H1 (cell line): ENCODE results near the gene ARHGAP4. TPM values are rescaled to one million over a fixed set of nuclear protein-coding genes. Genes with fewer than 3 reads are reported as not detected.

Source experiments
- CTCF ChIA-PET: fragments of 300-600 bp; sonication (Branson Sonifier 250); formaldehyde crosslinking; loops from one replicate; lab custom pipeline; 2021; ENCODE audit not compliant: partially characterized antibody; lab: Charles Lee
- POLR2A ChIA-PET: fragments of 300-600 bp; sonication (Branson Sonifier 250); formaldehyde crosslinking; loops from one replicate; lab custom pipeline; 2021; ENCODE audit warnings: inconsistent platforms; ENCODE audit not compliant: partially characterized antibody; lab: Charles Lee
- DNase-seq, 2 experiments: peaks; one replicate each; pipeline versions ENCODE4 v3.0.0 to v3.0.0-alpha.2; 2010 to 2022; ENCODE audit warnings: low spot score in 2 of 2, low read depth in 1 of 2, mixed read lengths in 1 of 2
- FAIRE-seq: peaks from 2 replicates; lab custom pipeline; 2011; peaks lifted over from hg19 to GRCh38; lab: Jason Lieb, UNC
- H2AFZ ChIP-seq: 2 replicates; pipeline ENCODE4 v1.8.1; 2012; ENCODE audit warnings: low read length, inconsistent platforms
- H2AK5ac ChIP-seq: 2 replicates; pipeline ENCODE4 v1.6.1; 2013; ENCODE audit warnings: low read depth, low read length
- H2BK120ac ChIP-seq: replicated peaks from 2 replicates; pipeline ENCODE3; 2013; ENCODE audit warnings: low read depth, low read length, inconsistent platforms
- H2BK12ac ChIP-seq: 2 replicates; pipeline ENCODE4 v1.6.1; 2013; ENCODE audit warnings: low read depth, low read length
- H2BK15ac ChIP-seq: 2 replicates; pipeline ENCODE4 v1.6.1; 2013; ENCODE audit warnings: low read length
- H2BK20ac ChIP-seq: 2 replicates; pipeline ENCODE4 v1.6.1; 2013; ENCODE audit warnings: low read length
- H2BK5ac ChIP-seq: 2 replicates; pipeline ENCODE4 v1.6.1; 2013; ENCODE audit warnings: low read depth, low read length
- H3K14ac ChIP-seq: 2 replicates; pipeline ENCODE4 v1.6.1; 2013; ENCODE audit warnings: inconsistent platforms; ENCODE audit not compliant: insufficient read length
- H3K18ac ChIP-seq: 2 replicates; pipeline ENCODE4 v1.6.1; 2013; ENCODE audit warnings: low read length; ENCODE audit errors: extremely low read depth
- H3K23ac ChIP-seq: 2 replicates; pipeline ENCODE4 v1.6.1; 2013; ENCODE audit warnings: inconsistent platforms; ENCODE audit not compliant: insufficient read length
- H3K23me2 ChIP-seq: 2 replicates; pipeline ENCODE4 v1.6.1; 2013; ENCODE audit warnings: low read depth, low read length
- H3K27ac ChIP-seq: 2 replicates; pipeline ENCODE4 v1.6.1; 2011; ENCODE audit warnings: low read depth, low read length, inconsistent platforms
- H3K27me3 ChIP-seq, 4 experiments: replicated peaks in 1 of 4; 1 replicate in 1 of 4; 2 replicates in 3 of 4; pipeline versions ENCODE4 v1.6.1 to v1.8.1; 2011 to 2013; ENCODE audit warnings: low read length in 3 of 4, mild to moderate bottlenecking in 3 of 4, inconsistent platforms in 2 of 4, mixed read lengths in 2 of 4, moderate library complexity in 1 of 4; ENCODE audit not compliant: control insufficient read depth in 3 of 4, insufficient read depth in 3 of 4; ENCODE audit errors: extremely low read depth in 1 of 4
- H3K36me3 ChIP-seq, 4 experiments: 2 replicates each; pipeline versions ENCODE4 v1.6.1 to v1.8.1; 2011 to 2013; ENCODE audit warnings: mild to moderate bottlenecking in 4 of 4, low read length in 3 of 4, moderate library complexity in 2 of 4, control low read depth in 1 of 4, inconsistent platforms in 1 of 4; ENCODE audit not compliant: insufficient read depth in 4 of 4, control insufficient read depth in 2 of 4
- H3K4ac ChIP-seq: replicated peaks from 2 replicates; pipeline ENCODE3; 2013; ENCODE audit warnings: low read length, low read depth, mixed read lengths, inconsistent platforms; ENCODE audit not compliant: insufficient read length
- H3K4me1 ChIP-seq, 4 experiments: replicated peaks in 1 of 4; 1 replicate in 1 of 4; 2 replicates in 3 of 4; pipeline versions ENCODE4 v1.6.1 to v1.8.1; 2011 to 2013; ENCODE audit warnings: low read length in 3 of 4, inconsistent platforms in 2 of 4, mixed read lengths in 1 of 4; ENCODE audit not compliant: insufficient read depth in 4 of 4, control insufficient read depth in 3 of 4
- H3K4me2 ChIP-seq, 2 experiments: 2 replicates each; pipeline versions ENCODE4 v1.6.1 to v1.8.1; 2011 to 2013; ENCODE audit warnings: low read depth in 2 of 2, low read length in 2 of 2, control low read depth in 1 of 2, inconsistent platforms in 1 of 2, mild to moderate bottlenecking in 1 of 2; ENCODE audit not compliant: insufficient read depth in 1 of 2
- H3K4me3 ChIP-seq, 4 experiments: fragments of 200-600, 300-600 bp in 1 of 4; sonication (generic), shearing (Covaris generic), sonication (Bioruptor Twin) in 1 of 4; 2 replicates each; pipeline versions ENCODE4 v1.5.1 to v1.8.1; 2011 to 2016; ENCODE audit warnings: low read length in 4 of 4, low read depth in 3 of 4, control low read depth in 2 of 4, inconsistent platforms in 2 of 4, mild to moderate bottlenecking in 2 of 4, mixed read lengths in 1 of 4, moderate library complexity in 1 of 4; ENCODE audit not compliant: insufficient read depth in 2 of 4; ENCODE audit errors: extremely low read depth in 1 of 4
- H3K56ac ChIP-seq: replicated peaks from 2 replicates; pipeline ENCODE3; 2013; ENCODE audit warnings: low read depth, mild to moderate bottlenecking, mixed read lengths, low read length, inconsistent platforms; ENCODE audit not compliant: insufficient read length
- H3K79me1 ChIP-seq: 2 replicates; pipeline ENCODE4 v1.6.1; 2013; ENCODE audit warnings: low read depth, low read length, control low read depth
- H3K79me2 ChIP-seq, 2 experiments: 2 replicates each; pipeline versions ENCODE4 v1.6.1 to v1.8.1; 2012 to 2013; ENCODE audit warnings: low read length in 2 of 2, mild to moderate bottlenecking in 2 of 2, inconsistent platforms in 1 of 2; ENCODE audit not compliant: insufficient read depth in 2 of 2, control insufficient read depth in 1 of 2
- H3K9ac ChIP-seq, 4 experiments: replicated peaks in 1 of 4; 1 replicate in 1 of 4; 2 replicates in 3 of 4; pipeline versions ENCODE4 v1.6.1 to v1.8.1; 2011 to 2013; ENCODE audit warnings: low read depth in 3 of 4, low read length in 3 of 4, control low read depth in 2 of 4, mild to moderate bottlenecking in 2 of 4, moderate library complexity in 2 of 4, inconsistent platforms in 1 of 4; ENCODE audit errors: extremely low read depth in 1 of 4
- H3K9me3 ChIP-seq, 2 experiments: 2 replicates each; pipeline versions ENCODE4 v1.6.1 to v1.8.1; 2012 to 2013; ENCODE audit warnings: mild to moderate bottlenecking in 2 of 2, moderate library complexity in 2 of 2, control low read depth in 1 of 2, inconsistent platforms in 1 of 2, low read depth in 1 of 2, low read length in 1 of 2, mixed read lengths in 1 of 2; ENCODE audit not compliant: insufficient read depth in 2 of 2
- H4K20me1 ChIP-seq, 2 experiments: replicated peaks in 1 of 2; 2 replicates each; pipeline versions ENCODE3 to v1.8.1; 2011 to 2013; ENCODE audit warnings: inconsistent platforms in 2 of 2, low read length in 2 of 2, mild to moderate bottlenecking in 1 of 2; ENCODE audit not compliant: insufficient read depth in 2 of 2, control insufficient read depth in 1 of 2
- H4K5ac ChIP-seq: 2 replicates; pipeline ENCODE4 v1.6.1; 2013; ENCODE audit warnings: low read length, low read depth, mixed read lengths, inconsistent platforms; ENCODE audit not compliant: insufficient read length
- H4K8ac ChIP-seq: 2 replicates; pipeline ENCODE4 v1.8.0; 2013; ENCODE audit warnings: mild to moderate bottlenecking, moderate library complexity, low read length, inconsistent platforms; ENCODE audit not compliant: insufficient read depth; ENCODE audit errors: extremely low read depth
- H4K91ac ChIP-seq: replicated peaks from 2 replicates; pipeline ENCODE3; 2013; ENCODE audit warnings: low read length, mixed read lengths, inconsistent platforms; ENCODE audit not compliant: insufficient read length
- CBX8 ChIP-seq: fragments of 300-800, 300-1000 bp; sonication (generic); IDR thresholded peaks from 2 replicates; pipeline ENCODE4 v1.7.1; 2016; ENCODE audit warnings: low read depth, low read length, borderline replicate concordance
- CEBPB ChIP-seq: IDR thresholded peaks from 2 replicates; pipeline ENCODE4 v1.6.1; 2012; ENCODE audit warnings: low read depth, low read length
- CTBP2 ChIP-seq: IDR thresholded peaks from 2 replicates; pipeline ENCODE4 v1.7.0; 2011; ENCODE audit warnings: borderline replicate concordance, mild to moderate bottlenecking, moderate library complexity, mixed read lengths, low read length; ENCODE audit not compliant: insufficient read depth, insufficient read length
- EGR1 ChIP-seq: IDR thresholded peaks from 2 replicates; pipeline ENCODE4 v1.6.1; 2011; ENCODE audit warnings: low read depth, low read length, borderline replicate concordance
- HDAC6 ChIP-seq: IDR thresholded peaks from one replicate; pipeline ENCODE4 v1.7.1; 2012; ENCODE audit warnings: low read depth, mild to moderate bottlenecking, inconsistent platforms, low read length, moderate library complexity
- MAX ChIP-seq: IDR thresholded peaks from 2 replicates; pipeline ENCODE4 v1.6.1; 2012; ENCODE audit warnings: inconsistent platforms
- POLR2A ChIP-seq, 2 experiments: IDR thresholded peaks; 1 replicate in 1 of 2; 2 replicates in 1 of 2; pipeline ENCODE4 v1.6.1; 2011; ENCODE audit warnings: low read depth in 2 of 2, low read length in 2 of 2, mild to moderate bottlenecking in 2 of 2; ENCODE audit errors: control extremely low read depth in 1 of 2
- RAD21 ChIP-seq, 2 experiments: IDR thresholded peaks in 1 of 2; conservative IDR thresholded peaks in 1 of 2; 2 replicates each; pipeline ENCODE4 v1.6.1; 2011; ENCODE audit warnings: low read depth in 2 of 2, low read length in 2 of 2, improper control_type of control experiment in 1 of 2, inconsistent platforms in 1 of 2, mild to moderate bottlenecking in 1 of 2, moderate library complexity in 1 of 2
- RBBP5 ChIP-seq: IDR thresholded peaks from 2 replicates; pipeline ENCODE4 v1.7.1; 2012; ENCODE audit warnings: low read depth, mild to moderate bottlenecking, inconsistent platforms, low read length, moderate library complexity, borderline replicate concordance
- SIX5 ChIP-seq: IDR thresholded peaks from 2 replicates; pipeline ENCODE4 v1.6.1; 2011; ENCODE audit warnings: mild to moderate bottlenecking, low read depth, low read length
- SP1 ChIP-seq: IDR thresholded peaks from 2 replicates; pipeline ENCODE4 v1.6.1; 2011; ENCODE audit warnings: low read depth, low read length
- TCF12 ChIP-seq: IDR thresholded peaks from 2 replicates; pipeline ENCODE4 v1.6.1; 2011; ENCODE audit warnings: low read depth, mild to moderate bottlenecking, low read length
- ZNF274 ChIP-seq: IDR thresholded peaks from 2 replicates; pipeline ENCODE4 v1.7.0; 2012; ENCODE audit warnings: low read length, borderline replicate concordance; ENCODE audit errors: extremely low read depth
- WGBS, 2 experiments: shearing (Covaris generic) in 1 of 2; methylation state at CpG; one replicate each; pipeline versions ENCODE4 v1.1.6 to v1.1.7; 2013 to 2015; ENCODE audit warnings: low lambda C conversion rate in 2 of 2, mixed read lengths in 2 of 2, inconsistent platforms in 1 of 2, low coverage in 1 of 2, missing lambda C conversion rate in 1 of 2; ENCODE audit not compliant: insufficient replicate concordance in 2 of 2, insufficient coverage in 1 of 2, insufficient read length in 1 of 2; ENCODE audit errors: extremely low coverage in 1 of 2, missing lambda C conversion rate in 1 of 2; 5-methylcytosine and 5-hydroxymethylcytosine counted together
- polyA plus RNA-seq, 7 experiments: library from polyadenylated mRNA; depleted of rRNA in 3 of 7; stranded (reverse) in 5 of 7; unstranded in 2 of 7; fragments of >200 nt in 5 of 7; fragments of 200-250 nt in 2 of 7; gene quantifications; 1 replicate in 5 of 7; 2 replicates in 1 of 7; 4 replicates in 1 of 7; pipeline versions ENCODE4 v1.2.1 to v1.2.3, GENCODE V29; 2011 to 2013; ENCODE audit warnings: missing spikeins in 2 of 7, mixed read lengths in 2 of 7
- total RNA-seq: library from RNA; stranded (reverse); fragmentation: NEBNext Ultra II Directional; extraction: Animal tissue kit (Norgen Biotek cat#: 25700); gene quantifications from 2 replicates; pipeline ENCODE4 v1.2.1, GENCODE V29; 2021

The ARHGAP4 gene
- total and polyA plus RNA-seq, 2 of the 8 experiments (the other 6 are each of a cell fraction or from before 2014, with no cell fraction given) = 23.9 to 26.0 TPM

DNA sequence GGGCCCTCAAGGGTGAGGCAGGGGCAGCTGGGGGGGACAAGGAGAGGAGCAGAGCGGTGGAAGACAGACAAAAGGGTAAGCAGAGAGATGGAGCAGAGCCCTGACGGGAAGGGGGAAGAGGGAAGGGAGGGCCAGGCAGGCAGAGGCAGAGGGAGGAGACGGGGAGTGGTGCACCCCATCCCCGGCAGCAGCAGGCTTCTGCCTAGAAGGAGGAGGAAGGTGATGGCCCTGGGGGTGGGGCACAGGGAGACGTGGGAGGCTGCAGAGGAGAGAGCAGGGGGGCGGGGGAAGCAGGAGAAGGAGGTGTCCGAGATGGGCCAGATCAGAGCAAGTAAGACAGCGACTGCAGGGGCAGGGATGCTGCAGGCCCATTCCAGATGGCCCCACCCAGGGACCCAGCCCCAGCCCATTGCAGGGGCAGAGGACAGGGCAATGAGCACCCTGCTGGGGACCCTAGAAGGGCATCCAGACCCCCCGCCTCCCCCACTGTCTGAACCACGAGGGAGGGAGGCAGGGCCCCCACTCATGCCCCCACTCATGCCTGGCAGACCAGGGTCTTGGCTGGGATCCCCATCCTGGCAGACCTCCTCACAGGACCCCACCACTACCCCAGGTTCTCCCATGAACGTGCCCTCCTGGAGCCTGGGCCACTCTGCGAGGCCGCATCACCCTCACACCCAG lies 42.8 kb downstream of the ARHGAP4 start:
- Histone ChIP-seq H2BK20ac (no peak overlapping the region), H2BK120ac (no peak overlapping the region), H3K36me3 (no peaks in the 10 kb centered on the region), H3K9ac (no peak overlapping the region), H3K4me2 (peak overlapping the region in 1 of 2 experiments; percentile 20; a peak in 1 of 4 replicates), H2BK12ac (0 out of 2 replicates have a peak overlapping the region, but pooled peaks have one; percentile 39), H3K4me1 (peaks cover 4 to 48% (median 29%) of the 10 kb centered on the region in 4 experiments), H4K91ac (no peak overlapping the region), H3K14ac (no peak overlapping the region), H2BK15ac (no peak overlapping the region), H2BK5ac (no peak overlapping the region), H3K9me3 (no peaks in the 10 kb centered on the region), H3K18ac (no peak overlapping the region), H3K23ac (no peak overlapping the region), H3K4me3 (no peak overlapping the region), H3K27me3 (peaks cover 0 to 17% (median under 1%) of the 10 kb centered on the region in 4 experiments; a peak in 3 of 7 replicates), H3K79me2 (no peaks in the 10 kb centered on the region; a peak in 1 of 4 replicates), H4K5ac (no peak overlapping the region), H4K20me1 (peaks cover 0 to 2% of the 10 kb centered on the region in 2 experiments), H3K27ac (no peak overlapping the region), H3K23me2 (peaks cover 8% of the 10 kb centered on the region; the same call in 1 of the 2 replicates), H3K56ac (no peak overlapping the region), H4K8ac (no peak overlapping the region; the same call in 1 of the 2 replicates), H2AK5ac (no peak overlapping the region), H3K79me1 (no peaks in the 10 kb centered on the region), H3K4ac (no peak overlapping the region), H2AFZ (no peak overlapping the region)
- ChIA-PET POLR2A (interaction anchor here (1.0 to 1.2 kb wide), 5 partner anchors 9 to 79 kb away, joined by 3 read pairs; no protein-coding TSS in a partner anchor), CTCF (interaction anchor here (0.6 to 2.0 kb wide), 11 partner anchors 22 to 109 kb away, joined by 3 to 7 read pairs (median 4); partner anchors contain the start of gene SSR4)
- FAIRE-seq (no peak), DNase-seq (no peak)
- WGBS, 2 experiments = 64% methylated on average over 4 of the region's 13 CpGs; no CpG with 5 or more reads in 1 of the 2 experiments
- TF ChIP-seq POLR2A (IDR thresholded peaks at IDR 0.05; ENCODE audit: control extremely low read depth in 1 of 2, low read depth in 2 of 2, low read length in 2 of 2) (no peak), RAD21 (IDR thresholded peaks at IDR 0.05 in 1 of 2, conservative IDR thresholded peaks at IDR 0.05 in 1 of 2; ENCODE audit: low read depth in 2 of 2, low read length in 2 of 2) (no peak), CEBPB (no peak), HDAC6 (no peak), EGR1 (no peak), CBX8 (no peak), SP1 (no peak), SIX5 (no peak), CTBP2 (no peak), MAX (no peak), RBBP5 (no peak), TCF12 (no peak), ZNF274 (no peak)
